Daoy (cell line): Measurements from ENCODE around the gene OR51E1. TPM values are rescaled to one million over a fixed set of nuclear protein-coding genes. Genes with fewer than 3 reads are reported as not detected.
A peak's percentile ranks its signal among the peaks of the same experiment; 100 is the strongest.

Source experiments
- DNase-seq: peaks from one replicate; pipeline ENCODE4 v3.0.0-alpha.2; 2015; ENCODE audit warnings: low read depth
- total RNA-seq: library from RNA; depleted of rRNA; stranded (reverse); fragments of >200 nt; shearing (Covaris generic); gene quantifications from 2 replicates; pipeline ENCODE4 v1.2.3, GENCODE V29; 2014

OR51E1 gene
- total RNA-seq, 1 experiment from 2014 or later = not detected

GRCh38 chr11:4654635-4655369, 11.0 kb downstream of the OR51E1 start:
- no peak for DNase-seq

- no peak for DNase-seq
Observed at GRCh38 chr11:4658629-4659445, 15.1 kb downstream of the OR51E1 start.

GRCh38 chr11:4662876-4663275, 19.1 kb downstream of the OR51E1 start:
- DNase-seq = no peak

- no peak for DNase-seq
Observed at GRCh38 chr11:4664183-4664582, 20.4 kb downstream of the OR51E1 start.

- no peak for DNase-seq
Observed at GRCh38 chr11:4664786-4665185, 21.0 kb downstream of the OR51E1 start.

- no peak for DNase-seq
Observed at GRCh38 chr11:4665424-4665823, 21.6 kb downstream of the OR51E1 start.

- DNase-seq = no peak
Observed at GRCh38 chr11:4671741-4672140, 28.0 kb downstream of the OR51E1 start.

GRCh38 chr11:4672470-4672869, 28.7 kb downstream of the OR51E1 start:
- no peak for DNase-seq

- no peak for DNase-seq
Observed at GRCh38 chr11:4673781-4674180, 30.0 kb downstream of the OR51E1 start.

GRCh38 chr11:4677948-4678347, 34.2 kb downstream of the OR51E1 start:
- DNase-seq = no peak

GRCh38 chr11:4680341-4680740, 36.6 kb downstream of the OR51E1 start:
- DNase-seq = no peak

- DNase-seq = no peak
Observed at GRCh38 chr11:4682623-4683419, 39.0 kb downstream of the OR51E1 start.

GRCh38 chr11:4684631-4685285, 41.0 kb downstream of the OR51E1 start:
- DNase-seq = no peak

- DNase-seq = no peak
Observed at GRCh38 chr11:4695442-4695841, 51.7 kb downstream of the OR51E1 start.

- DNase-seq = peak; percentile 18
Observed at GRCh38 chr11:4697585-4697984, 53.8 kb downstream of the OR51E1 start, which contains the start of gene OR51E2. OR51E2 (minus strand) TSS chr11:4697853; CDS start chr11:4682711, 15,142 bp downstream.

GRCh38 chr11:4699697-4700435, 56.1 kb downstream of the OR51E1 start:
- DNase-seq = no peak

- DNase-seq = no peak
Observed at GRCh38 chr11:4700436-4700820, 56.6 kb downstream of the OR51E1 start.

- no peak for DNase-seq
Observed at GRCh38 chr11:4704054-4704789, 60.4 kb downstream of the OR51E1 start, which contains the start of gene MMP26. MMP26 (plus strand) TSS chr11:4704784.

GRCh38 chr11:4704790-4705334, 61.1 kb downstream of the OR51E1 start:
- DNase-seq = no peak
